ENCODE measurements around the gene GUCY2C.

The GUCY2C gene

DNA sequence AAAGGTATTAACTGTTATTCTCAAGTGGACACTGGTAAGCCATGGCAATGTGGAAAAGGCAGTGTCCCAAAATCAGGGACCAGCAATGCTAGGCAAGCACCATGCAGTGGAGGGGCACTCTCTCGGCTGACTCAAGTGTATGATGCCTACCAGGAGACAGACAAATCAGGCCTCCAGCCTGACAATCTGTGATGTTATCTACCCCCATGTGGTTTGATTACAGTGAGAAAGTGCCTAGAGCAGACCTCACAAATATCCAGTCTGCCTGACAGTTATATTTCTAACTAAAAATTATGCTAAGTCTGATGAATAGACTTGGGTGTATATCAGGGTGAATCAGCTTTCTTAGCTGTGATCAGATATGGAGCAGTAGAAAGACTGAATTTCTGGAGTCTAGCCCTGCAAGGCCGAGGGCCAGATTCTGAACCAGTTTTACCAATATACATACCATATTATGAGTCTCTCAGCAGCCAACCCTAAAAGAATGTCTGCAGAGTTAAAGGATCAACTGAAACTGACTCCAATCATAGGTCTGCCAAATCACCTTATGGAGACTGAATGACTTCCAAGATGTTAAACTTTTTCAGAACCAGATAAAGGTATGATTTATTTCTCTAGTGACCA, 132.0 kb downstream of the GUCY2C start:
- DNase-seq, result no peak

DNA sequence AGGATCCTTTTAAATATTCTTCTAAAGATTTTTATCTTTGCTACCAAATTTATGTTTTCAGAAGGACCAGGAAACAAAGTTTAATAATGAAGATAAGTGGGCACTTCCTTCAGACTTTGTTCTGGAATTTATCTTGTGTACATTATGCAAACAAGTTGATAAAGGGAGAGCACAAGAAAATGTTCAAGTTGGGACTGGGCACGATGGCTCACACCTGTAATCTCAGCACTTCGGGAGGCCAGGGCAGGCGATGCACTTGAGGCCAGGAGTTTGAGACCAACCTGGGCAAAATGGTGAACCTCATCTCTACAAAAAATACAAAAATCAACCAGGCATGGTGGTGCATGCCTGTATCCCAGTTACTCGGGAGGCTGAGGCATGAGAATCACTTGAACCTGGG, 133.4 kb downstream of the GUCY2C start:
- DNase-seq, result no peak
